AG08395 (cell line): ENCODE results near the gene DNASE1L3.
A peak's percentile ranks its signal among the peaks of the same experiment; 100 is the strongest.

Experiments
- DNase-seq: peaks from one replicate; pipeline ENCODE4 v3.0.0; 2012; ENCODE audit warnings: mixed read lengths, low spot score

The DNASE1L3 gene

DNA sequence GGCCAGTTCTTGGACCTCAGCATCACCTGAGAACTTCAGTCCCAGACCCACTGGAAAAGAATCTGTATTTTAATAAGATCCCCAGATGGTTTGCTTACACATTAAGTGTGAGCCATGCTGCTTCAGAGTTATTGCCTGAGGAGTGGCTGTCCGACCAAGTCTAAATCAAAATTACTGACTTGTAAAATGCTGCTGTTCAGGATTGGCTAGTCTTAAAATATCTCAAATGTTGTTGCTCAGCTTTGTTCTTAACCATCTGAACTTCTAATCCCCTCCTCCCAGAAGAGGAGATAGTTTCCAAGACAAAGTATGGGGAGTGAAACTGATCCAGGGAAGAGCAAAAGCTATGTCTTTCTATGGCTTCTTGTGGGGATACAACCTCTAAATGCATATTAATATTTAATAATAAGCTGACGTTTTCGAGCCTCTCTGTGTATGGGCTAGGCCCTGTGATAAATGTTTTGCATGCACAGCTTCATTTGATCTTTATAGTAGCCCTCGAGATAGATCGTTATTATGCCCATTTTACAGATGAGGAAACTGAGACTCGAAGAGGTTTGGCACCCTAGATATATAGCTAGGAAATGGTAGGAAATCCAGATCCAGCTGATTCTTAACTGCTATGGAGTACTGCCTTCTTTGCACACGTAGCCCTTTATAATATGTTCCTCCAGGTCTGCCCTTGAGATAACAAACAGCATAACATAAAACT lies 52.2 kb downstream of the DNASE1L3 start:
- no peak for DNase-seq

DNA sequence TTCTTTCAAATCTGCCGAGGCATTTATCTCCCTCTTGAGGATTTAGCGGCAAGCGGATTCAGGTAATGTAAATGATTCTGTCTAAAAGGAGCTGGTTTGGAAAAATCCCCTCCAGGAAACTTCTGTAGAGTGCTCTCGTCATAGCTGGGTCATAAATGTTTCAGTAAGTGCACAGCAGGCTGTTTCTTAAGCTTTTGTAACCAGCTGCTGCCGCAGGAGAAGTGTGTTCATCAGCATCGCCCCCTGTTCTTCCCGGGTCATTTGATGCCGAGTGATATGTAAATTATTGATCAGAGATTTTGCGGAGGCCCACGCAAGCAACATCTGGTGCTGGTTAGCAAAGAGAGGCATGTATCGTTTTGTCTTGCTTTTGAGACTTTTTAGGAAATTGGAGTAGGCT lies 53.1 kb downstream of the DNASE1L3 start:
- no peak for DNase-seq

DNA sequence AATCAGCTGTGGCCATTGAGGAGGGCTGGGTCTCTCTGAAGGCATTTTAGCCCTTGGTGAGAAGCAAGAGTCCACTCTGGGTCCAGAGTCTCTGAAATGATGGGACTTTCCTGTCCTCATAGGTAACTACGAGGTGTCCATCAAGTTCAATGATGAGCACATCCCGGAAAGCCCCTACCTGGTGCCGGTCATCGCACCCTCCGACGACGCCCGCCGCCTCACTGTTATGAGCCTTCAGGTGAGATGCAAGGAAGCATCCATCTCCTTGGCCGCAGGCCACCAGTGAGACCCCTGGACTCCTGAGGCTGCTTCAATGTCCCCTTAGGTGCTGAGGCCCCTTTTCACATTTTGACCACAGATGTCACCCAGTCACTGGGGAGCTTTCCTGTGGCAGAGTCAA lies 54.9 kb downstream of the DNASE1L3 start:
- no peak for DNase-seq

DNA sequence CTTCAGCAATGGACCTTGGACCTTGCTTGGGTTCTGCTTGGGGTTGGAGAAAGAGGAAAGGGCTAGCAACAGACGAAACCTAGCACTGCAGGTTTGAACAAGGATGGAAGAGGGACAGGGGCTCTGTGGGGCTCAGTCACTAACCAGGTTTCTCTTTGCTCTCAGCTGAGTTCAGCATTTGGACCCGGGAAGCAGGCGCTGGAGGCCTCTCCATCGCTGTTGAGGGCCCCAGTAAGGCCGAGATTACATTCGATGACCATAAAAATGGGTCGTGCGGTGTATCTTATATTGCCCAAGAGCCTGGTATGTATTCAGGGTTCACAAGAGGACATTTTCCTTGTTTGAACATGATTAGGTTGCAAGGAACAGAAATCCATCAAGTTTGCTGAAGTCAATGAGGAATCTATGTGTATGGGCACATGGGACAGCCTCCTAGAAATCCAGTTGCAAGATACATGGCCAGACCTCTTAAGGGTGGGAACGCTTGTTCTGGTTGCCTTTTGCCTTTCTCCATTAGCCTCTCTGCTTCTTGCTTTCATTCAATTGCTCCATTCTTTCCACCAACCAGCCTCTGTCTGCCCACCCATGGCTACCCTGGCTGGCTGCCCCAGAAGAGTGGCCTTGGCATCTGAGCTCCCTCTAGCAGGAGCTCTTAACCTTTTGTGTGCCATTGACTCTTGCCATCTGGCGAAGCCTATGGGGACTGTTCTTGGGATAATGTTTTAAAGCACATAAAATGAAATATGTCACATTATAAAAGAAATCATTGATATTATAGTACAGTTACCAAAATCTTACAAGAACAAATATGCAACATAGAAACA lies 55.9 kb downstream of the DNASE1L3 start:
- DNase-seq: no peak

DNA sequence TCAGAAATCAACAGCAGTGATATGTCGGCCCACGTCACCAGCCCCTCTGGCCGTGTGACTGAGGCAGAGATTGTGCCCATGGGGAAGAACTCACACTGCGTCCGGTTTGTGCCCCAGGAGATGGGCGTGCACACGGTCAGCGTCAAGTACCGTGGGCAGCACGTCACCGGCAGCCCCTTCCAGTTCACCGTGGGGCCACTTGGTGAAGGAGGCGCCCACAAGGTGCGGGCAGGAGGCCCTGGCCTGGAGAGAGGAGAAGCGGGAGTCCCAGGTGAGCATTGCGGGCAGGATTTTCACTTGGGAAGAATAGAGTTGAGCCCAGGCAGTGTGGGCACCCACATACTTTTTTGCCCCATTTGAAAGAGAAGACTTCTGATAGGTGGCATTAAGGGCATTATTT lies 57.4 kb downstream of the DNASE1L3 start:
- no peak for DNase-seq

DNA sequence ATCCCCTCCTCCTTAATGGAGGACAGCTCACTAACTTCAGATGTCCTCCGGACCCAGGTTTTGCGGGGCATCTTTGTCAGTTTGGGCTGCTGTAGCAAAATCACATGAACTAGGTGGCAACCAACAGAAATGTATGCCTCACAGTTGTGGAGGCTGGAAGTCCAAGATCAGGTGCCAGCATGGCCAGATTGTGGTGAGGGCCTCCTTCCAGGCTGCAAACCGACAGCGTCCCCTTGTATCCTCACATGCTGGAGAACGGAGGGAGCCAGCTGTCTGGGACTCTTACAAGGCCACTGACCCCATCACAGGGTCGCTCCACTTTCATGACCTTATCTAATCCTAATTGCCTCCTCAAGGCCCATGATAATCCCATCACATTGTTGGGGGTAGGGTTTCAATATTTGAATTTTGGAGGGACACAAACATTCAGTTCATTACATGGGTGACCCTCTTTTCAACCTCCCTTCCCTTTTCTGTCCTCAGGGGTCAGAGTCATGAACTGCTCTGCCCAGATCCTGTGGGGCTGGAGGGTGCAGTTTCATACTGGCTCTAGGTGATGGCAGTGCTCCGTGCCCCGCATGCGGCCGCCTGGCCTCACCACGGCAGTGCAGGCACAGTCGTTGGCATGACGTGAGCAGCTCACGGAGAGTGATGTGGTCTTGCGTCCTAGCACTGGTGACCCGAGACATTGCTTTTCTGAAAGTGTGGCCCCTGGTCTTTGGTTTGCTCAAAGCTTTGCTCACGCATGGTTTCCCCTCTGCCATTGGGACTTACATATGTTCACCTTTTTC lies 58.4 kb downstream of the DNASE1L3 start:
- DNase-seq: no peak

DNA sequence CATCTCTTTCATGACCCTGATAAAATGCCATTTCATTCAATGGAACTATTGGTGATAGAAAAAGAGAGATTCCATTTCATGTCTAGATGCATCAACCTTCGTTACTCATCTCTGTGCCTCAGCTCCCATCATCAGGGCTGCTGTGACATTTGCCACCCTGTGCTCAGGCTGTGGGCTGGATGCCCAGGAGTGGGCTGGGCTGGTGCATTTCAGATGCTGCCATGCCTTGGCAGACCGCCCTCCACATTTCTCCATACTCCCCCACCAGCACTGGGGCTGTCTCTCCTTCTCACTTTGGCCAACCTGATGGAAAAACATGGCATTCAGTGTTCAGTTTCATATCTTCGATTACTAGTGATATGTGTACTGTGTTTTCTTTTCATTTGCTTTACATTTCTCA lies 59.1 kb downstream of the DNASE1L3 start:
- no peak for DNase-seq

DNA sequence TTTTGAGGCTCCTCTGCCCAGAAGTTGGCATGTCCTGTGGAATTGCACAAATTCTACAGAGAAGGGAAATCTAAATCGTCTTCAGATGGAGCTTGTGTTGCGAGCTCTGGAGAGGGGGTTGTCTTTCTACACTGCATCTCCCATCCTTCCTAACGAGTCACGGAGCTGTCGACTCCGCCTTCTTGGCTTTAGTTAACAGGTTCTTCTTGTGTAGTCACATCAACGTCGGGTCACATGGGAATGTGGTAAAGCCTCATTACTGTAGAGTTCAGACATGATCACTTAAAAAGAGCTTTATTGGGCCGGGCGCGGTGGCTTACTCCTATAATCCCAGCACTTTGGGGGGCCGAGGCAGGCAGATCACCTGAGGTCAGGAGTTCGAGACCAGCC lies 60.0 kb downstream of the DNASE1L3 start:
- peak; percentile 78 for DNase-seq

DNA sequence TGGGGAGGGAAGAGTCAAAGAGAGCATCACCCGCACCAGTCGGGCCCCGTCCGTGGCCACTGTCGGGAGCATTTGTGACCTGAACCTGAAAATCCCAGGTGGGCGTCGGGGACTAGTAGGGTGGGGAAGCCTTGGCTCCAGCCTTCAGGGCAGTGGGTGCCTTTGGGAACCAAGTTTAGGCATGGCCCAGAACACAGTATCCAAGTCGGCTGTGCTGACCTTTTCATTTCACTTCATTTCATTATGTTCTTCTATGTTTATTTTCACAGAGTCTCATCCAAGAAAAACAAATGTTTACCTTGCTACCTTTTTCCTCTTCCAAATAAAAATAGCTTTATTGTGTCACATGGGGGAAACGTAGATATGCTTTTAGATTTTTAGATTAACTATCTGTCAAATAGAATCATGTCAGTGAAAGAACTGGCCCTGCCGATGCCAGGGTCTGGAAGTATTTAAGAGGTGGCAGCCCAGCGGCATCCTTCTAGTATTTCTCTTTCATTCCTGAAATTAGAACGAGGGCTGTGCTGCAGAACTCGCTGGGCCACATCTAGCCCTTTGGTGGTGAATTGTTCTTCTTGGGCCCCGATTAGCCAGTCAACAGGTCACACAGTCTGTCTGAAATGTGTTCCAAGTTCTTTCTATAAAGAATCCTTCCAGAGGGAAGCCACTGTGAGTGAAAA lies 60.5 kb downstream of the DNASE1L3 start:
- DNase-seq: no peak

DNA sequence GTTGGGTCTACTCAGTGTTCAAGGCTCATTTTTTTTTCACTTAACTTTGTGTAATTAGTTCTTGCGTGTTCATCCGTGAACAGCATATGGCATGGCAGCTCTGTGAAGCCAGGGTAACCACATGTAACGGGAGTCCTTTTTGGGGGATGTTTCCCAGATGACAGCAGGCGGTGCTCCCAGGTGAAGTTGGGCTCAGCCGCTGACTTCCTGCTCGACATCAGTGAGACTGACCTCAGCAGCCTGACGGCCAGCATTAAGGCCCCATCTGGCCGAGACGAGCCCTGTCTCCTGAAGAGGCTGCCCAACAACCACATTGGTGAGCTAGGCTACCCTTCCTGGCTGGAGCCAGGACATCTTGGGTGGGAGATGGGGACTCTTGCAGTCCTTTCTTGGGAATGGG lies 62.7 kb downstream of the DNASE1L3 start:
- DNase-seq: no peak

DNA sequence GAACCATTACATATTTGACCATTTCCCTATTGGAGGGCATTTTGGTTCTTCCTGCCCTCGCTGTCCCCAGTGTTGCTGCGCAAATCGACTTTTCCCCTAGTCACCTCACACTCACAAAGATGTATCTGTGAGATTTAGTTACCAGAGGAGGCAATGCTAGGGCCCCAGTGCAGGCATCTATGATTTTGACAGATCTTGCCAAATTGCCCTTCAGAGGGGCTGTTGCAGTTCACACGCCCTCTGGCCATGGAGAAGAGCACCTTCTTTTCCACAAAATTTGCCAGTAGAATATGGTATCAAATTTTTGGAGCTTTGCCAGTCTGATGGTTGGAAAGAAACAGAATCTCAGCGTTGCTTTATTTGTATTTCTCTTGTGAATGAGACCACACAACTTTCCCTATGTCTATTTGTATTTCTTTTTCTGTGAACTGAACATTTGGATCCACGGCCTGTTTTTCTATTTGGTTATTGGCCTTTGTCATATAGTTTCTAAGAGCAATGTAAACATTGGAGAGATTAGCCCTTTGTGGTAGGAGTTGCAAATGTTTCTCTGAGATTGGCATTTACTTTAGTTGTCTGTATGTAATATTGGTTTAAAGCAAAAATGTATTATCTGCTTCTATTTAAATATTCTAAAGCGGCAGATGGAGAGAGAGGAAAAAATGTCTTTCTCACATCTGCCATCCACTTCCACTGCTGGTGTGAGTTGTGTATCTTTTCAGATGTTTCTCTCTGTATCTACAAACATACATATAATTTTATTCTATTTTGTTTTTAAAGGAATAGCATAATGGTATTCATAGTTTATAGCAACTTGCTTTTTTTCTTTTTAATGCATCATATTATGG lies 66.1 kb downstream of the DNASE1L3 start:
- DNase-seq: no peak

DNA sequence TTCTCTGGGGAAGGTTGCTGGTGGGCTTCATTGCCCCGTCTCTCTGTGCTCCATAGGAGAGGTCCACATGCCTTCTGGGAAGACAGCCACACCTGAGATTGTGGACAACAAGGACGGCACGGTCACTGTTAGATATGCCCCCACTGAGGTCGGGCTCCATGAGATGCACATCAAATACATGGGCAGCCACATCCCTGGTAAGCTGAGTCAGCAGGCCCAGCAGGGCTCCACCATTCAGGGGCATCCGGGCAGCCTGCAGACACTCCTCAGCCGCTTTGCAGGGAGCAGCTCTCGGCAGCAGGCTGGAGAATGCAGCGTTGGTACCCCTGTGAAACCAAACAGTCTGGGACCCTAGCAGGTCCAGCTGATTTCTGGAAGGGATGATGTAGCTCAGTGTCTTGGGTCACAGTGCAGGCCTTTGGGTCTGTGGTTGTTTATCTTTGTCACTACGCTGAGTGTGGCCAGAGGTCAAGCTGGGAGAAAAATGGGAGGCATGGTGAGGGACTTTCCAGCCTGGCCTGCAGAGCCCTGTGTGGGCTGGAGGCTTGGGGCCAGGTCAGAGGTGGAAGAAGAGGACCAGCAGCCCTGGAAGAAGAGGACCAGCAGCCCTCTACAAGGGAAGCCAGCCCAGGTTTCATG lies 67.2 kb downstream of the DNASE1L3 start:
- DNase-seq: no peak
